SK-N-DZ (cell line): Measurements from ENCODE around the gene PEDS1.

ENCODE experiments used
- DNase-seq: peaks from one replicate; pipeline ENCODE4 v3.0.0-alpha.2; 2015; ENCODE audit warnings: low spot score

PEDS1 gene

GRCh38 chr20:50190251-50191064, 36.9 kb upstream of the PEDS1 start, which contains the start of gene CEBPB:
Gene CEBPB, plus strand, starts transcription at chr20:50190830. Its CDS starts 204 bp downstream, at chr20:50191034.
- peak; percentile 88 for DNase-seq

DNA sequence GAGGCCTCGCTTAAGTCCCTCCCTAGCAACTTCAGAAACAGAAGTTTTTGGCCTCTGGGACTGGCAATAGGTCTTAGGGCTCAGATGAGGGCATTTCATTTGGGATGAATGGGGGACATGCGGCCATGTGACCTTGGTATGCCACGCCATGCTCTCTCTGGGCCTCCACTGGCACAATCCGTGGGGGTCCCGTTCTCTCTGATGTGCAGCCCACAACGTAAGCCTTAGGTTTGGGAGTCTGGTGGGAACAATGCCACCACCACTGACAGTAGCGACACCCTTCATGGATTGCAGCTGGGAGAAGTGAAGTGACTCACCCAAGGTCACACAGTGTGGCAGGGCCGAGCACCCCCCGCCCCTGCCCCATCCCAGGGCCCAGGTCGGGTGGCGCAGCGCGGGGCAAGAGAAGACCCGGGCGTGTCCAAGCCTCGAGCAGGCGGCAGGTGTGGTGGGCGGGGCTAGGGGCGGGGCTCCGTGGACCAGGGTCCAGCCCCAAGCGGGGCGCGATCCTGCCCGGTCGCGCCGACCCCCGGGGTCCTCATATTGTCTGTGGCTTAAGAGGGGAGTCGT, 36.2 kb upstream of the PEDS1 start:
- no peak for DNase-seq

GRCh38 chr20:50188879-50189680, 35.6 kb upstream of the PEDS1 start:
- no peak for DNase-seq

DNA sequence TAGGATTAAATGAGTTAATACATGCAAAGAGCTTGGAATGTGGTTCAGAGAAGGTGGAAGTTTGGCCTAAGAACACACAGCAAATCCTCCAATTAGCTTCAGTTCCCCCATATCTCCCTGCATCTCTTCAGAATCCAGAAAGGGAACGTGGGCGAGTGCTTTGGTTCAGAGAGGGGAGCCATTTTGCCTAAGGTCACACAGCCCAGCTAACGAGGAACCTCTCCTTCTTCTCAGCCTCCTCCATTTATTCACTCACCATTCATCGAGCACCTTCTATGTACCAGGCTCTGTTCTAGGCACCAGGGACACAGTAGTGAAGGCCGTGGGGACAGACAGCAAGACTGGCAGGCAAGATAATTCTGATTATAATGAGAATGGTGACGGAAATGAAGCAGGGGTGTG, 34.8 kb upstream of the PEDS1 start:
- no peak for DNase-seq

DNA sequence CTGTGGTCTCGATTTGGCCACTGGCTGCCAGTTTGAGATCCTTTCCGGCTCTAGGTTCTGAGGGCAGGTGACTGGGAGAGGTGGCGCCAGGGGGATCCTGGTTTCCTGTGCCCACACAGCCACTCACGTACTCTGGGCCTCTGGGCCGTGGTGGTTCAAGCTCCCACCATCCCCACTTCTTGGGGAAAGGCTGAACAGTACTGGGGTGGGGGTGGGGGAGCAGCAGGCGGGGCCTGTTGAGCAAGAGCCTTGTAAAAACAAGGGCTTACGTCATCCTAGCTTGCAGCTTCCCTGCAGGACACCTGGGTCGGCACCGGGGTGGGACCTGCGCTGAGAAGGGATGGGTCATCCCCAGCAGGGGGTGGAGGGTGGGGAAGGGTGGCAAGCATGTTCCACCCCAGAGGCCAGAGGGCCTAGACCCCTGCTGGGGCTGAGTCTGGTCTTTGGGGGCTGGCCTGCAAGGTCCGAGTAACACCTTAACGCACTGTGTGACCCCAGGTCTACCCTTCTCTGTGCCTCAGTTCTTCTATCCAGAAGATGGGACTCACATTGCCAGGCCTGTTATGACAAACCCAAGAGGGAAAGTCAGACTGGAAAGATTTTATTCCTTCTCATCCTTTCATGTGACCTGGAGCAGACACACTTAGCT, 34.0 kb upstream of the PEDS1 start:
- no peak for DNase-seq

DNA sequence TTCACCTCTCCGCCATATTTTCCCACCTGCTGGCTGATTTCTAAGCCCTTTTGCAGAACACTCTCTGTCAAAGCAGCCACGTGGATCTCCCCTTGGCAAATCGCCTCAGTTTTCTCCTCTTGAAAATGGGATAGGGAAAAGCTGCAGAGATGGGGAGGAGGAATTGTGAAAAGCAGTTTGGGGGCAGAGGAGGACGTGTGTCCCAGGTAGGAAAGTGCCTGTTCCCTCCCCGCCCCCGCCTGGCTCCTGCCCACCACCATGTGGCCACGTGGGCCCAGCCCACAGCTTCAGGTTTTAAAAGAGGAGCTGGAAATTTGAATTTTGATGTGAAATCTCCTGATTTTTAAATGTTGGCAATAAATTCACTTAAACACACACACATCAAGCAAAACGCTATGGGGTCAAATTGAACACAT, 33.5 kb upstream of the PEDS1 start:
- DNase-seq: no peak

GRCh38 chr20:50186151-50186885, 32.8 kb upstream of the PEDS1 start:
- DNase-seq: peak; percentile 88

DNA sequence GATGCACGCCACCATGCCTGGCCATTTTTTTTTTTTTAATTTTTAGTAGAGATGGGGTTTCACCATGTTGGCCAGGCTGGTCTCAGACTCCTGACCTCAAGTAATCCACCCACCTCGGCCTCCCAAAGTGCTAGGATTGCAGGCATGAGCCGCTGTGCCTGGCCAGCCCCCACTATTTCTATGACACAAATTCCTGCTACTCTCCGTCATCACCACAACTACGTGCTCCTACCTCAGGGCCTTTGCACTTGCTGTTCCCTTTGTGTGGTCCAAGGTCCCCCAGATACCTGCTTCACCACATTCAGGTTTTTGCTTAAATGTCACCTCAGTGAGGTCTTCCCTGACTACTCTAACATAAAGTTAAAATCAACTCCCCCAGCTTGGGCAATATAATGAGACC, 31.9 kb upstream of the PEDS1 start:
- DNase-seq: no peak

- DNase-seq: no peak
Measured at GRCh38 chr20:50182346-50182745, 28.8 kb upstream of the PEDS1 start.

DNA sequence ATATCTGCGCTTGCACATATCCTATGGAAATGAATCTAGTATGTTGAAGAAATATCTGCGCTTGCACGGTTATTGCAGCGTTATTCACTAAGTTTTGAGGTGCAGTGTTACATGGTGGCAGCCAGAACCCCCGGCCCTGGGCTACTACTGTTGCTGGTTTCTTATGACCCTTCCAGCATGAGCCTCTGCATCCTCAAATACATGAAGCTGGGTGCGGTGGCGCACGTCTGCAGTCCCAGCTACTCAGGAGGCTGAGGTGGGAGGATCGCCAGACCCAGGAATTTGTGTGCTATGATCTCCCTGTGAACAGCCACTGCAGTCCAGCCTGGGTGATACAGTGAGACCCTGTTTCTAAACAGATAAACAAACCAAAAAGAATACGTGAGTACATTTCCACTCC, 27.8 kb upstream of the PEDS1 start:
- no peak for DNase-seq

DNA sequence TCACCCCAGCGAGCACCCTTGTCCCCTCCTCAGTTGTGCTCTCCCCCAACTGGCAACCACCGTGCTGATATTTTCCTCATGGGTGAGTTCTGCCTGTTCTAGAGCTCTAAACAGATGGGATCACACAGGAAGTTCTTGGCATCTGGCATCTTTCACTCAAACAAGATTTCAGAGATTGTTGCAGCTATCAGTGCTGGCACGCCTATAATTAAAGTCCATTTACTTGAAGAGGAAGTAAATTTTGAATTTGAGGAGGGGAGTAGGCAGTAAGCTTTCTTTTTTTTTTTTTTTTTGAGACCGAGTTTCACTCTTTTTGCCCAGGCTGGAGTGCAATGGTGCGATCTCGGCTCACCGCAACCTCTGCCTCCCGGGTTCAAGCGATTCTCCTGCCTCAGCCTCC, 25.1 kb upstream of the PEDS1 start:
- peak; percentile 72 for DNase-seq

GRCh38 chr20:50175938-50176933, 22.7 kb upstream of the PEDS1 start:
- no peak for DNase-seq

GRCh38 chr20:50174456-50174855, 20.9 kb upstream of the PEDS1 start:
- no peak for DNase-seq

- peak; percentile 98 for DNase-seq
Measured at GRCh38 chr20:50172347-50173013, 19.0 kb upstream of the PEDS1 start.

GRCh38 chr20:50170549-50171220, 17.2 kb upstream of the PEDS1 start:
- DNase-seq: no peak

GRCh38 chr20:50169329-50169823, 15.9 kb upstream of the PEDS1 start:
- peak; percentile 81 for DNase-seq

- DNase-seq: peak; percentile 98
Measured at GRCh38 chr20:50165684-50166554, 12.4 kb upstream of the PEDS1 start.
